ENCODE results near the gene PLEKHG4B.

PLEKHG4B gene

DNA sequence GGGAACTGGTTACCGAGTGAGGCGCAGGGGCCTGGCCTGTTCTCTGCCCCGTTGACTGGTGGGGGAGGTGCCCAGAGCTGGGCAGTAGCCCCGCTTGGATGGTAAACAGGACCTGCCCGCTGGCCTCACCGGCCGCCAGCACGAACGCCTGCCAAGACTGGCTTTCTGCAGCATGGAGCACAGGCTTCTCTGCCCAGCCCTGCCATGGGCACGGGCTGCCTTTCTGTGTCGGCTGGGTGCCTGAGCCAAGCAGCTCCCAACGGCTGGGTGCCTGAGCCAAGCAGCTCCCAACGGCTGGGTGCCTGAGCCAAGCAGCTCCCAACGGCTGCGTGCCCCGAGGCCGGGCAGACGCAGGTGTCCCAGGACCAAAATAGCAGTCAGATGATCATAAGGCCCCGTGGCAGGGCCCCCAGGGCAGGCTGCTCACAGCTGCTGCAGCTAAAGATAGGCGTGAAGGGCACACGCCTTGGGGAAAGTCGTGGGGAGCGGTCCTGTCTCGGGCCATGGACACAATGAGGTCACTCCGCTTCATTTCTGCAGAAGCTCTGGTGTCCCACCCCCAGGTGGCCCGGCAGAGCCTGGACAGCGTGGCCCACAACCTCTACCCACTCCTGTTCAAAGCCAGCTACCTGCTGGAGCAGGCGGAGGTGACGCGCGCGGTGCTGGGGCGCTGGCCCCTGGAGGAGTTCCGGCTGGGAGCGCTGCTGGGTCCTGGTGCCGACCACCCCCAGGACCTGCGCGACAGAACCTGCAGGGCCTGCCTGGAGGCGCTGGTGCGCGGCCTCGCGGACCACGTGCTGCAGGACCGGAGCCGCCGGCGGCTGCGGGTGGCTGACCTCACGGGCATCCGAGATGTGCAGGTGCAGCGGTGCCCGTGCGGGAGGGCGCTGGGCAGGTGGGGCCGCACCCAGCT is 99.3 kb downstream of the PLEKHG4B start, which contains the start of gene LRRC14B:
LRRC14B (plus strand) TSS at position 460 of the 913 bp plus-strand sequence; CDS start at position 504, 44 bp downstream.
- in situ Hi-C loops (cut with HindIII; ENCODE audit: low sequenced_read_pairs), result no loop called here
- no peak for DNase-seq (ENCODE audit: low read depth)
- H3K4me3 ChIP-seq (ENCODE audit: low read depth, low read length), result no peak within 1 kb of the TSS
- TF ChIP-seq CTCF (IDR thresholded peaks at IDR 0.05; ENCODE audit: low read depth, low read length, missing control alignments), result no peak

DNA sequence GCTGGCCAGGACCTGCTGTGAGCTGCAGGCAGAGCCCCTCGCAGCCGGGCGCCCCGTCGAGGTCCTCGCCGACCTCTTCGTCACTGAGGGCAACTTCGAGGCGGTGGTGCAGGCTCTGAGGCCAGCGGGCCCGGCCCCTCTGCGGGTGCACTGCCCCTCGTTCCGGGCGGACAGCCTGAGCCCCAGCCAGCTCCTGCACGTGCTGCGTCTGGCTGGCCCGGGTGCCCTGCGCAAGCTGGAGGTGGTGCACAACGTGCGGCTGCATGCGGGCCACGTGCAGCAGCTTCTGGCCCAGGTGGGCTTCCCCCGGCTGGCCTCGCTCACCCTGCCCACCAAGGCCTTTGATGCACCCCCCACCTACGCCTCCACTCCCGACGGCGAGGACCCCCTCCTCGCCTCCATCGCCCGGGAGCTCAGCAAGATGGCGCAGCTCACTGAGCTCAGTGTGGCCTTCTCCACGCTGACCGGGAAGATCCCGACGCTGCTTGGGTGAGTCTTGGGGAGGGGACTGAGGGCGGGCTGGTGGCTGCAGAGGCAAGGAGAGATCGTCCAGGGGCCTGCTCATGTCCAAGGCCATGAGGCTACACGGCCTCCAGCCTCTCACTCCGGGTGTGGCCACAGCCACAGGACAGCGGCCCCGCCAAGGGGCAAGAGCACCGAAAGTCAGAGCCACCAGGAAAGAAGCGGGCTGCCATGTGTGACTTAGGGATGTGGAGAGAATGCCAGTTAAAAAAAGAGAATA is 100.2 kb downstream of the PLEKHG4B start:
- H3K4me3 ChIP-seq (ENCODE audit: low read depth, low read length), result no peak overlapping the region
- no peak for TF ChIP-seq CTCF (IDR thresholded peaks at IDR 0.05; ENCODE audit: low read depth, low read length, missing control alignments)
- no peak for DNase-seq (ENCODE audit: low read depth)
- in situ Hi-C loops (cut with HindIII; ENCODE audit: low sequenced_read_pairs), result no loop called here

- no peak for DNase-seq (ENCODE audit: low read depth)
- TF ChIP-seq CTCF (IDR thresholded peaks at IDR 0.05; ENCODE audit: low read depth, low read length, missing control alignments), result no peak
- no peak overlapping the region for H3K4me3 ChIP-seq (ENCODE audit: low read depth, low read length)
- in situ Hi-C loops (cut with HindIII; ENCODE audit: low sequenced_read_pairs), result no loop called here
Observed at GRCh38 chr5:192691-192969, 100.7 kb downstream of the PLEKHG4B start.

DNA sequence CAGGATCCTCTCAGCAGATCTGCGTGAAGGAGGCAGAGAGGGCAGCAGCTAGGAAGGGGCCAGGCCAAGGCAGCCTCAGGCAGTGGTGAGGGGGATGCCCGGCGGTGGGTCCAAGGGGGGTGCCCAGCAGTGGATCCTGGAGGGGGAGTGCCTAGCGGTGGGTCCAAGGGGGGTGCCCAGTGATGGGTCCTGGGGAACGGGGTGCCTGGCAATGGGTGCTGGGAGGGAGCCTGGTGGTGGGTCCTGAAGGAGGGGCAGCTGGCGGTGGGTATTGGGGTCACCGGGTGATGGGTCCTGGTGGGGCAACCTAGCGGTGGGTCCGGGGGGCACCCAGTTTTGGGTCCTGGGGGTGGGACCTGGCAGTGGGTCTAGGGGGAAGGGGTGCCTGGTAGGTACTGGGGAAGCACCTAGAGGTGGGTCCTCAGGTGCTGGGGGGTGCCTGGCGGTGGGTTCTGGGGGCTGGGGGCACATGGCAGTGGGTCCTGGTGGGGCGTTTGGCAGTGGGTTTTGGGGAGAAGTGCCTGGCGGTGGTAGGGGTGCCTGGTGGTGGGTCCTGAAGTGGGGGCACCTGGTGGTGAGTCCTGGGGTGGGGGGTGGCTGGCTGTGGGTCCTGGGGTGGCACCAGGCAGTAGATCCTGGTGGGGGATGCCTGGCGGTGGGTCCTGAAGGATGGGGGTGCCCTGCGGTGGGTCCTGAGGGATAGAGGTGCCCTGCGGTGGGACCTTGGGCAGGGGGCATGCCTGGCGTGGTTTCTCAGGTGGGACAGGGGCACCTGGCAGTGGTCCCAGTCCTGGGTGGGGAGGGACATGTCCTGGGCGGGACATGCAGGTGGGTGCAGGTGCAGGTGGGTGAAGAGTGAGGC is 101.2 kb downstream of the PLEKHG4B start:
- H3K4me3 ChIP-seq (ENCODE audit: low read depth, low read length), result no peak overlapping the region
- no peak for DNase-seq (ENCODE audit: low read depth)
- in situ Hi-C loops (cut with HindIII; ENCODE audit: low sequenced_read_pairs), result no loop called here
- no peak for TF ChIP-seq CTCF (IDR thresholded peaks at IDR 0.05; ENCODE audit: low read depth, low read length, missing control alignments)

- in situ Hi-C loops (cut with HindIII; ENCODE audit: low sequenced_read_pairs), result no loop called here
- no peak overlapping the region for H3K4me3 ChIP-seq (ENCODE audit: low read depth, low read length)
- TF ChIP-seq CTCF (IDR thresholded peaks at IDR 0.05; ENCODE audit: low read depth, low read length, missing control alignments), result no peak
- DNase-seq (ENCODE audit: low read depth), result no peak
Observed at GRCh38 chr5:194102-194501, 102.1 kb downstream of the PLEKHG4B start.

DNA sequence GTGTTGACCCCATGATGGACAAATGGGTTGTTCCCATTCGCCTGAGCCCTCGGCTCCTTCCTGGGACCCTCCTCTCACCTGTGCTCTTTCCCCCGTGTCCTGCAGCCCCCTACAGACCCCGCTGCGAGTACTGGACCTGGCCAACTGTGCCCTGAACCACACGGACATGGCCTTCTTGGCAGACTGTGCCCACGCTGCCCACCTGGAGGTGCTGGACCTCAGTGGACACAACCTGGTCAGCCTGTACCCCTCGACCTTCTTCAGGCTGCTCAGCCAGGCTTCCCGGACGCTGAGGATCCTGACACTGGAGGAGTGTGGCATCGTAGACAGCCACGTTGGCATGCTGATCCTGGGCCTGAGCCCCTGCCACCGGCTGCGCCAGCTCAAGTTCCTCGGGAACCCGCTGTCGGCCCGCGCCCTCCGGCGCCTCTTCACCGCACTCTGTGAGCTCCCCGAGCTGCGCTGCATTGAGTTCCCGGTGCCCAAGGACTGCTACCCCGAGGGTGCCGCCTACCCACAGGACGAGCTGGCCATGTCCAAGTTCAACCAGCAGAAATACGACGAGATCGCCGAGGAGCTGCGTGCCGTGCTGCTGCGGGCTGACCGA is 102.7 kb downstream of the PLEKHG4B start:
- in situ Hi-C loops (cut with HindIII; ENCODE audit: low sequenced_read_pairs), result no loop called here
- DNase-seq (ENCODE audit: low read depth), result no peak
- H3K4me3 ChIP-seq (ENCODE audit: low read depth, low read length), result no peak overlapping the region

More for the DNA sequence above, 102.7 kb downstream of the PLEKHG4B start:
- no peak for TF ChIP-seq CTCF (IDR thresholded peaks at IDR 0.05; ENCODE audit: low read depth, low read length, missing control alignments)

All from astrocyte of the cerebellum (primary cell).